HL-60/S4 treated with phorbol 12-myristate 13-acetate at 8.2 ng/mL for 4 days and 3 days (cell line): ENCODE measurements around the gene XPO6.

Experiments
- in situ Hi-C: fragments of 300-500 bp; cut with MboI; formaldehyde crosslinking; loops from 2 replicates; pipeline ENCODE4 v1.15.0; 2022; ENCODE audit warnings: low sequenced_read_pairs

XPO6 gene

GRCh38 chr16:28210264-28210663 is 1.5 kb downstream of the XPO6 start:
- in situ Hi-C loops = no loop called here

- in situ Hi-C loops = no loop called here
These were observed 2.9 kb downstream of the XPO6 start for GRCh38 chr16:28208824-28209223.

DNA sequence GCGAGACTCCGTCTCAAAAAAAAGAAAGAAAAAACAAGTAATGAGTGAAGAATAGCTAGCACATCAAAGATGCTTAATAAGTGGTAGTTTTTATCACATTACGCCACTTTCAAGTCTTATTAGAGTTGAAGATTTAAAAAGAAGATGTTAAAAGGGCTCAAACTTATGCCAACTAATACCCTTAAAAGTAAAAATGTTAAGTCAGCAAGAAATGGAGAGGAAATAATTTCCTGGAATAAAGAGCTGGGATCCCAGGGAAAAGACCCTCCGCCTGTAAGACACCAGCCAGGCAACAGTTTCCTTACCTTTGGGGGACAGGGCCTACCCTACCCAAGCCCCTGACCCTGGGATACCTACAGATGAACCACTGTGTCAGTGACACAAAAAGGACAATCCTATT is 3.6 kb downstream of the XPO6 start:
- in situ Hi-C loops = no loop called here

DNA sequence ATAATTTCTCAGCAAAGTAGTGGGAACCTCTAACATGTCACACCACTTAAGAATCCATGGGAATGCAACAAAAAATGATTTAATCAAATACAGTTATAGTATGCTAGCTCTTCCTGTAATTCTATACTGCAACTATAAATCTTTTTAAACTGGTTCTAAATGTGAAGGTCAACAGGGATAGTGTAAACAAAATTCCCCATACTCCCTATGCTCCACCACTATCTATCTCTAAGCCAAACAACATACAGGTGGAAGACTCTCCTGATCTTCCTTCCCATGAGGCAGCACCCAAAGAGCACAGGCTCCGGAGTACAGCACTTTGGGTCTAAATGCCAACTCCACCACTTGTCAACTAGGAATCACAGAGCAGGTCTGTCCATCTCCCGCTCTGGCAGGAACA is 4.4 kb downstream of the XPO6 start:
- in situ Hi-C loops = no loop called here

DNA sequence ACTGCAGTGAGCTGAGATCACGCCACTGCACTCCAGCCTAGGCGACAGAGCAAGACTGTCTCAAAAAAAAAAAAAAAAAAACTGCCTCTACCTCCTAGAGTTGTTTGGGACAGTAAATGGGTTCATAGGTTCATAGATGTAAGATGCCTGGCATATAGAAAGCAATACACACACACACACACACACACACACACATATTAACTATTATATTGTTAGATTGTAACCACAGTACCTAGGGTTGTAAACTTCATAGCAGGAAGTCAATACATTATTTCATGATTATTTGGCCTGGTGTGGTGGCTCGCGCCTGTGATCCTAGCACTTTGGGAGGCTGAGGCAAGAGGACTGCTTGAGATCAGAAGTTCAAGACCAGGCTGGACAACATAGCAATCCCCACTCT is 5.8 kb downstream of the XPO6 start:
- in situ Hi-C loops = no loop called here

DNA sequence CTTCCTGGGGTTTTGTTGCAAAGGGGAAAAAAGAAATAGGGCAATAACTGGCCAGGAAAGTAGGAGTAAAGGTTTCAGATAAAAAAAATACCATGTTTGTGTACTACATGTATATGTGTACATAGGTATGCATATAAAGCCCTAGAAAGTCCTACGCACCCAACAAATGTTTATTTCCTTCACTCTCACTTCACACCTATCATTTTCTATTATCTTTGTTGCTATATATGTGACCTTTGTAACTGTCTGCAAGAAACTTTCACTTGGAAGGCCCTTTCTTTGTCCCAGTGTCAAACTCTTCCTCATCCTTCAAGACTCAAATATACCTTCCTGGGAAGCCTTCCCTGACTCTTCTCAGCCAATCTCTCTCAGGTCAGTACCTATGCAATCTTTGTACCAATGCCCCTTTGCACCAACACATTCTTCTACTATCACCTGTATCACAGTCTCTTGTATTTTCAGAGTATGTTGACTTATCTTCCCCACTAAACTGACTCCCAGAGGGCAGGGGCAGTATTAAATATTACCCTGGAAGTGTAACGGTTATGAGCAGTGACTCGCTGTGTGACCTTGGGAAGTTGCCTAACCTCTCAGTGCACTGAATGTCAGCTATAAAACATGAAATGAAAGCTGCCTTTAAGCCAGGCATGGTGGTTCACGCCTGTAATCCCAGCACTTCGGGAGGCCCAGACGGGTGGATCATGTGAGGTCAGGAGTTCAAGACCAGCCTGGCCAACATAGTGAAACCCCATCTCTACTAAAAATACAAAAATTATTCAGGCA is 6.5 kb downstream of the XPO6 start:
- in situ Hi-C loops = no loop called here

GRCh38 chr16:28204622-28205021 is 7.1 kb downstream of the XPO6 start:
- in situ Hi-C loops = no loop called here

DNA sequence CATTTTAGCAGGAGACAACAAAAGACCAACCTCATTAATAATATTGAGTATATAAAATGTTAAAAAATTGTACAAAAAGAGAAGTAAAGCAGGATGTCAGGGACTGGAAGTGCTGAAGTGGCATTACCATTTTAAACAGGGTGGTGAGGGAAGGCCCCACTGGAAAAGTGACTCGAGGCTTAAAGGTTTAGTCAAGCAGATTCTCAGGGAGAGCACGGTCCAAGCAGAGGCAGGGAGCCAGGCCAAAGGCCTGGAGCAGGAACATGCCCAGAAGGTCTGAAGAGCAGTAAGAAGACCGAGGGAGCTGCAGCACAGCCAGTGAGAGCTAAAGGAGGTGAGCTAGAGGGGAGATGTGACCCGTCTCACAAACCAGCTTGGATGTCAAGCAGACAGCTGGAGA is 7.6 kb downstream of the XPO6 start:
- in situ Hi-C loops = no loop called here

DNA sequence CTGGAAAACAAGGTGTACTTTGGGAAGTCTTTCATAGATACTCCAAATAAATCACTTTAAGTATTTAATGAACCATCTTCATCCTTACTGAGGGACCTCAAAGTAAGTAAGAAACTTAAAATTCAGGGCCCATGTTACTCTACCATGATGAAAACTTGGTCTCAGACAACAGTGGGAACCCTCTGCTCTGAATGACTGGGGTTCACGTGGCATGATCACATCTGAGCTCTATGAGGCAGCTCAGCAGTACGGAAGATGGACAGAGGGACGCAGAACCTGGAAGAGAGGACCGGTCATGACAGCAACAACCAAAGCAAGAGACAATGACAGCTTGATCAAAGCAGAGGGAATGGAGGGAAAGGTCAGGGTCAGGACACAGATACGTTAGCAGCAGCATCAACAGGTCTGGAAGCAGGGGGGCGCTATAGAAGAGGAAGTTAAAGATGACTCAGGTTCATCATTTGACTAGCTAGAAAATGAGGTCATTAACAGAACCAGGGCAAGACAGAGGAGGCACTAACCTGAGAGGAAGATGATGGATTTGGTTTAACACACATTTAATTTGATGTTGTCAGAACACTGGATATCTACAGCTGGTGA is 9.5 kb downstream of the XPO6 start:
- in situ Hi-C loops = no loop called here

- in situ Hi-C loops = no loop called here
These were observed 11.1 kb downstream of the XPO6 start for GRCh38 chr16:28200661-28201060.

DNA sequence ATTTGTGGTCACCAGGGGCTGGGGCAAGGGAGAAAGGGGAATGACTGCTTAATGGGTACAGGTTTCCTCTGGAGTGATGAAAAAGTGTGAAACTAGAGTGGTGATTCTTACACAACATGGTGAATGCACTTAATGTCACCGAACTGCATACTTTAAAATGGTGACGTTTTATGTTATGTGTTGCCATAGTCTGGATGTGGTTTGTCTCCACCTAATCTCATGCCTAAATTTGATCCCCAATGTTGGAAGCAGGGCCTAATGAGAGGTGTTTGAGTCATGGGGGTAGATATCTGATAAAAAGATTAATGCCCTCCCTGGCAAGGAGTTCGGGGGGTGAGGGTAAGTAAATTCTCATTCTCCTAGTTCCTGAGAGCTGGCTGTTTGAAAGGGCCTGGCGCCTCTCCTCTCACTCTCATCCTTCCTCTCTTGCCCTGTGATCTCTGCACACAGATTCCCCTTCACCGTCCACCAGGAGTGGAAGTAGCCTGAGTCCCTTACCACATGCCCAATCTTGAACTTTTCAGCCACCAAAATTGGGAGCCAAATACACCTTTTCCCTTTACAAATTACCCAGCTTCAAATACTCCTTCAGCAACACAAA is 15.3 kb downstream of the XPO6 start:
- in situ Hi-C loops = no loop called here

DNA sequence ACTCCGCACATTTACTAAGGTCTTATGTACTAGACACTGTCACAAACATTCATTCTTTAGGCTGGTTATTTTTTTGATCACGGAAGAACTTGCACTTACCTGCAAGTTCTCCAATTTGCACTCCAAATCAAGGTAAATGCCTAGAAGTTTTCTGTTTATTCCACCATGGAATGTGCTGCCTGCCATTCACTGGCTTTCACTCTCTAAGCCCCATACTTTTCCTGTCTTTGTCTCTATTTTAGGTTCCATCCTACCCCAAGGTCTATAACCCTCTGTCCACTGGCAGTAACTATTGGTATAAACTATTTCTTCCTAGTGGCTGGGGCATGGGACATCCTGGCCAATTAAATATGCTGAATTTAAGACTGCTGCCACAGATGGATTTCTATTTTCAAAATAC is 15.9 kb downstream of the XPO6 start:
- in situ Hi-C loops = no loop called here

DNA sequence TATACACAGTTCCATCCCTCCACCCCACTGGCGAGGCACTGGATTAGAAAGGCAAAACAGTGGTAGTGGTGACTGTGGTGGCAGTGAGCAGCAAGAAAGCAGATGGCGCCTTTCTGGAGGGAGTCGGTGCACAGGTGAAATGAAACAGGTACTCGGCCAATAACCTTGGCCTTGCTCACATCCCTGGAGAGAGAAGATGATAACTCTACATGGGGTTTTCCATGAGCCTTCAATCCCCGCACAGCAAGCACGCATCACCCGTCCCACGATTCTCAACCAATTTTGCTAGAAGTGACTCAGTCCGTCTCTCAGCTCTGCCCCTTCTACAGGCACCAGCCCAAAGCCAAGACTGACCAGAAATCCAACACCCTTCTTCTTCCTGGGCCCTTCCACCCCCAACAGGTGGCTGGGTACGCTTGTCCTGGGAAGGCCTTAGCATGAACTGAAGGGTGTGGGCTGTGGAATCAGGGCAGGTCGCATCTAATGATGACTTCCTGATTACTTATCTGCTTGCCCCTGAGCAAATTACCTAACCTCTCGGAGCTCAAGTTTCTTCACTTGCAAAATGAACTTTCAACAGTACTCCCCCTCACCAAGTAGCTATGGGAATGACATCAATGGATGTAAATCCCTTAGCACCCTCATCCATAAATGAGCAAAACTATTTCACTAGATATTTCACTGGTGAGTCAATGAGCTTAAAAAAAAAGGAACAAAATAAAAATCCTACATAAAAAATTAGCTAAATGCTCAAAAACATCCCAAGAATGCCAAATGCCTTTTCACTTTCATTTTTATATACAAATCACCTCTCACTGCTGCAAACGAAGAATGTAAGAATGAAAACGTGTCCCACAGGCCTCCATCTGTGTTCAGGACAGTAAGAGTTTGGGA is 18.0 kb downstream of the XPO6 start:
- in situ Hi-C loops = no loop called here

- in situ Hi-C loops = no loop called here
These were observed 18.8 kb downstream of the XPO6 start for GRCh38 chr16:28192806-28193529.

DNA sequence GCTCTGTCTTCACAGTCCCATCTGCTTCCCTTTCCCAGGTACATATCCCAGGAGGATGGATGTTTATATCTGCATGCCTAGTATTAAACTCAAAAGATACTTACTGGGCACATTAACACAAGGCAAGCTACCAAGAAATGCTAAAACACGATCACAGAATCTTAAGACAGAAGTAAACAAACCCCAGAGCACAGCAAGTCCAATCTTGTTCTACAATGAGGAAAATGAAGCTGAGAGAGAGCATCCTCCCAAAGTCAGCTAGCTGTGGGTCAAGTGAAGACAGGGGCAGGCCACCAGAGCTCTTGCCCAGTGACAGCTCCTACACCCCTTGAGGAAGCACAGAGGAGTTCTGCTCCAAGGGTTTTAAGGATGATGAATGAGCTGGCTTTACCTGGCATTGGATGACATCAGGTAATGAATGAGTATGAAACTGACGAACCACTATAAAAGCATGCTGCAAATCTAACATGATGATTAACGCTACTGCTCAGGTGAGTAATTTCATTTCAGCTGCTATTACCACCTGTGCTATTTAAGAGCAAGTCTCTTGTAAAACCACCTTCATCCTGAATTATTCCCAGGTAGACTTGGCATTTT is 20.3 kb downstream of the XPO6 start:
- in situ Hi-C loops = no loop called here

DNA sequence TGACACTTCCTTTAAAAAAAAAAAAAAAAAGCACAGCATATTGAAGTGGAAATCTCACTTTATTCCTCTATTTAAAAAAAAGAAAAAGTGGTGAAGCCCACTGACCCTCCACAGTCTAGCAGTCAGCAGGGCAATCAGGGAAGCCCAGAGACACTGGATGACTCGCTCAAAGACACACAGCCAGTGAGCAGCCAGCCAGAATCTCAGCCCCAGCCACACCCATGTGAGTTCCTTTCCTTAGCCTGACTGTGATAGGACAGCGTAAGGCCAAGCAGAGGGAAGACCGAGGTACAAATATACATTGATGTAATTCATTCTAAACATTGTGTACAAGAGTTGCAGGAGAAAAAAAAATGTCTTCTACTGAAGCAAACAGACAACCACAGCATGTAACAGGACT is 22.5 kb downstream of the XPO6 start:
- in situ Hi-C loops = no loop called here

DNA sequence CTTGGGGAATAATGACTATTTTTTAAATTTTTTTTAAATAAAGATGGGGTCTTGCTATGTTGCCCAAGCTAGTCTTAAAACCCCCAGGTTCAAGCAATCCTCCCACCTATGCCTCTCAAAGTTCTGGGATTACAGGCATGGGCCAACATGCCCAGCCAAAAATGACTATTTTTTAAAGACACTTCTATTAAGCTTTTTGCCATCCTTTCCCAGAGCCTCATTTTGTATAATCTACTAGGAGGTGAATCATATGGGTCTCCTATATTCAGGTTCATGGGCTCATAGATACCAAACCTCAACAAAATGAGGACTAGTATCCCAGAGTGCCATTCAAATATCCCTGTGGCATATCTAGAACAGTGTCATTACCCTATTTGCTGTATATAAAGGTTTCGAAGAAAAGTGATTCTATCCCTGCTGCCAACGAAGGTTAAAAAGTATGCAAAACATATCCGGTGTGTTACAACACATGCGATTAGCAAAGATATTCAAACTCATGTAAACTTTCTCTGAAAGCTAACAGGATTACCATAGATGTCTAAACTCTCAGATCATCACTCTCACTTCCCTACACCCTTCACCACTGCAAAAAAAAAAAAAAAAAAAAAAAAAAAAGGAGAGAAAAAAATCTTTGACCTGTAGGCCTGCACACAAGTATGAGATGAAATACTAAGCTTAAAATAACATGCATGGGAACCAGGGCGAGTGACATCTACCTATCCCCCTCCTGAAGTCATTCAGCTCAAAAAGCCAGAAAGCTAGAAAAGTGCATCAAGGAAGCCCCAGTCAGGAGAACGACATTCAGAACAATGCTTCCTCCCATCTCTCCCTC is 23.5 kb downstream of the XPO6 start:
- in situ Hi-C loops = no loop called here

DNA sequence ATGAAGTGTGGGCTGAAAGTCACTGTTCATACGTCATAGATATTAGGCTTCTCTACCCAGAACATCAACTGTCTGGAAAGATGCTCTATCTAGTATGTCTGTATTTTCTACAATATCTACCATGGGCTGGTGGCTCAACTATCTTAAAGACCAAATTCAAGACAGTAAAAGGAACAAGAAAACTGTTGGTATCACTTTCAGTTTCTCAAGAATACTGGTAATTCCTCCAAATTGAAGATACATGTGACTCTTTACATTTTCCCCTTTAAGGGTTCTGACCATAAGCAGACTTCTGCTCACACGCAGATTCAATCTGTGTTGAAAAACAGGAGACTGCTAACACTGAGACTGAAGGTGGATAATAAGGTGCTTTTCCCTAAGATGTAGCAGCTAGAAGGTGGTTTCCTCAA is 24.2 kb downstream of the XPO6 start:
- in situ Hi-C loops = no loop called here

GRCh38 chr16:28186752-28187151 is 25.0 kb downstream of the XPO6 start:
- in situ Hi-C loops = no loop called here
